Transverse colon (tissue), 4 donors: ENCODE measurements around the gene KRT12. TPM values are rescaled to one million over a fixed set of nuclear protein-coding genes. Genes with fewer than 3 reads are reported as not detected.
"Not testable (repeated sequence)": the region's sequence is repeated elsewhere in the genome, so short reads cannot be mapped to it uniquely, and the experiment has no call there.

Experiments
- DNase-seq: peaks from one replicate; pipeline ENCODE4 v3.0.0-alpha.2; 2019
- H3K27ac ChIP-seq, 4 donors: fragments of 200-600 bp; sonication (generic); 2 replicates each; pipeline ENCODE4 v1.5.1; 2016 to 2018; ENCODE audit warnings: inconsistent platforms in 4 of 4
- H3K27me3 ChIP-seq: fragments of 200-600 bp; sonication (generic); 2 replicates; pipeline ENCODE4 v1.5.1; 2017; ENCODE audit warnings: inconsistent platforms
- H3K36me3 ChIP-seq, 4 donors: fragments of 200-600 bp; sonication (generic); 2 replicates each; pipeline ENCODE4 v1.5.1; 2017 to 2019; ENCODE audit warnings: inconsistent platforms in 4 of 4
- H3K4me1 ChIP-seq, 4 donors: fragments of 200-600 bp; sonication (generic); 2 replicates each; pipeline ENCODE4 v1.5.1; 2017 to 2020; ENCODE audit warnings: inconsistent platforms in 4 of 4
- H3K4me3 ChIP-seq, 4 donors: fragments of 200-600 bp; sonication (generic); 1 replicate in 1 of 4; 2 replicates in 3 of 4; pipeline versions ENCODE4 v1.5.1 to v1.6.1; 2017 to 2019; ENCODE audit warnings: inconsistent platforms in 4 of 4
- H3K9me3 ChIP-seq, 2 donors: fragments of 200-600 bp; sonication (generic); 2 replicates each; pipeline ENCODE4 v1.5.1; 2017 to 2019; ENCODE audit warnings: inconsistent platforms in 2 of 2
- EP300 ChIP-seq: sonication (generic); formaldehyde crosslinking; IDR thresholded peaks from one replicate; pipeline ENCODE4 v1.6.1; 2017; ENCODE audit warnings: antibody characterized with exemption, low read depth
- POLR2A ChIP-seq: fragments of 450-650 bp; IDR thresholded peaks from one replicate; pipeline ENCODE4 v1.6.1; 2016; ENCODE audit warnings: antibody characterized with exemption, mild to moderate bottlenecking, moderate library complexity
- POLR2AphosphoS5 ChIP-seq, 3 donors: sonication (generic); formaldehyde crosslinking; IDR thresholded peaks; one replicate each; pipeline ENCODE4 v1.6.1; 2016; ENCODE audit warnings: antibody characterized with exemption in 3 of 3
- WGBS, 2 donors: methylation state at CpG; one replicate each; pipeline ENCODE4 v1.1.5; 2018; ENCODE audit warnings: low coverage in 1 of 2; 5-methylcytosine and 5-hydroxymethylcytosine counted together
- in situ Hi-C, 4 donors: fragments of 200-750 bp; cut with MboI; loops; one replicate each; pipeline versions ENCODE4 v1.15.0 to v1.15.1; 2017; ENCODE audit warnings: low sequenced_read_pairs in 3 of 4, low pct_ligation_motif_present in 1 of 4, low pct_unique_long_range_greater_than_20kb in 1 of 4
- intact Hi-C: fragments of 100-400 bp; cut with DNase I; formaldehyde crosslinking; loops from one replicate; pipeline ENCODE4 v1.15.1; 2023; ENCODE audit warnings: low total_unique reads
- total RNA-seq, 4 donors: library from RNA; depleted of rRNA; stranded (reverse); fragments of >200 nt; gene quantifications; one replicate each; pipeline ENCODE4 v1.1.0, GENCODE V29; 2016
- TF ChIP-seq, protein P1 (sequence below), 5 experiments: fragments of 200-600 bp in 3 of 5; fragments of 450-650 bp in 2 of 5; sonication (generic) in 3 of 5; IDR thresholded peaks; 1 replicate in 2 of 5; 2 replicates in 3 of 5; pipeline ENCODE4 v1.5.1; 2016 to 2017; ENCODE audit warnings: antibody characterized with exemption in 5 of 5, inconsistent platforms in 3 of 5, mild to moderate bottlenecking in 2 of 5, moderate library complexity in 1 of 5

Gene KRT12
- total RNA-seq, 4 donors from 2014 or later, result 0.40 to 20.0 (median 3.8) TPM; not detected in 1

DNA sequence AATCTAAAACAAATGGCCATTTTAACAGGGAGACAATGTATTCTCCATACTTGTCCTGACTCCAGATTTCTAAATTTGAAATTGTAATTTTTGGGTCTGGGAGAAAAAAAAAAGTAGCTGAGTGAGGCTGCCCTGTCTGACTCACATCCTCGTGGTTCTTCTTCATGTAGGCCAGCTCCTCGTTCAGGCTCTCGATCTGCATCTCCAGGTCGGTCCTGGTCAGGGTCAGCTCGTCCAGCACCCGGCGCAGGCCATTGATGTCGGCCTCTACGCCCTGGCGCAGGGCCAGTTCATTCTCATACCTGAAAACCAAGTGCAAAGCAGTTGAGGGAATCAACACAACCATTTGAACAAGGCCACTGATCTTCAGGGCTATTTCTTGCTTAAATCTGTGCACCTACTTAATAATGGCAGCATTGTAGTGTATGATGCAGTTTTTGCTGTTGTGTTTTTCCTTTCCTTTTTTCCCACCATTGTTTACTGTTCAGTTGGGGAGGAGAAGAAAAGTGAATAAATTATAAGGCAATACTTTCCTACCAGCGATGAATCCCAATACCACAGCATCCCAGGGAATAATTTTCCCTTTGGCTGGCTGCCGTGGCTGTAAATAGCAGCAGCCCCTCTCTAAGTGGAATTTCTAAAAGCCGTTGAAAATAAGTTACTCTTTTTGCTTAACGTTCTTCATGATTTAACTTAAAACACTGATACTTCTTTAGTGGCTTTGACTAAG lies 2.2 kb downstream of the KRT12 start:
- no peak for DNase-seq

DNA sequence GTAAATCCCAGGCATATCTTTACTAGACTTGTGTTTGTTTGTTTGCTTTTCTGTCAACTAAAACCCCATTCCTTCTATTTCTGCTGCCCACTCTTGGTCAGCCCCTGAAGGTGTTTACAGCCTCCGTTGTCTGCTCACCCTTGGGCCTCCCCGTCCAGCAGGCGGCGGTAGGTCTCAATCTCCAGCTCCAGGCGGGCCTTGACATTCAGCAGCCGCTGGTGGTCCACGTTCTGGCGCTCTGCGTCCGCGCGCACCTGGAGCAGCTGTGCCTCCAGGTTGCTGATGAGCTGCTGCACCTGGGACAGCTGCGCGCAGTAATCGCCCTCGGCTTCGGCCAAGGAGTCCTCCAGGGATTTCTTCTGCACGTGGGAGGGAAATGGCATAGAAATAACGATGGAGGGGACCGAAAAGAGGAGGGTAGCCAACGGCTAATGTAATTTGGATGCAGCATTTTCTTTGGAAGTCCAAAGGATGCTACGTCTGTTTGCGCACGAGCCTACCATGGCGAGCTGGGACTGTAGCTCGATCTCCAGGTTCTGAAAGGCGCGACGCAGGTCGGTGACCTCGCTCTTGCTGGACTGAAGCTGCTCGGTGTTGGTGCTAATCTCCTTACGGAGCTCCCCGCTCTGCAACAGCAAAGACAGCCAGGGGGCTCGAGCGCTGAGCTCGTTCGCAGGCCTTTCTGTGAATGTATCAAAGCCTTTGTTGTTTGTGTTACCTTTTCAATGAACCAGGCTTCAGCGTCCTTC lies 3.9 kb downstream of the KRT12 start:
- Histone ChIP-seq H3K4me1 (peaks cover 0 to 14% (median 3%) of the 10 kb centered on the region in 4 donors), H3K9me3 (no peaks in the 10 kb centered on the region), H3K36me3 (no peaks in the 10 kb centered on the region), H3K27ac (no peak overlapping the region), H3K27me3 (peaks cover 6% of the 10 kb centered on the region), H3K4me3 (no peak overlapping the region)
- intact Hi-C loops (no loop called here), in situ Hi-C loops (no loop called here)
- TF ChIP-seq POLR2A, result no peak
- no peak for TF ChIP-seq POLR2AphosphoS5 (IDR thresholded peaks at IDR 0.05)
- TF ChIP-seq, protein P1, sequence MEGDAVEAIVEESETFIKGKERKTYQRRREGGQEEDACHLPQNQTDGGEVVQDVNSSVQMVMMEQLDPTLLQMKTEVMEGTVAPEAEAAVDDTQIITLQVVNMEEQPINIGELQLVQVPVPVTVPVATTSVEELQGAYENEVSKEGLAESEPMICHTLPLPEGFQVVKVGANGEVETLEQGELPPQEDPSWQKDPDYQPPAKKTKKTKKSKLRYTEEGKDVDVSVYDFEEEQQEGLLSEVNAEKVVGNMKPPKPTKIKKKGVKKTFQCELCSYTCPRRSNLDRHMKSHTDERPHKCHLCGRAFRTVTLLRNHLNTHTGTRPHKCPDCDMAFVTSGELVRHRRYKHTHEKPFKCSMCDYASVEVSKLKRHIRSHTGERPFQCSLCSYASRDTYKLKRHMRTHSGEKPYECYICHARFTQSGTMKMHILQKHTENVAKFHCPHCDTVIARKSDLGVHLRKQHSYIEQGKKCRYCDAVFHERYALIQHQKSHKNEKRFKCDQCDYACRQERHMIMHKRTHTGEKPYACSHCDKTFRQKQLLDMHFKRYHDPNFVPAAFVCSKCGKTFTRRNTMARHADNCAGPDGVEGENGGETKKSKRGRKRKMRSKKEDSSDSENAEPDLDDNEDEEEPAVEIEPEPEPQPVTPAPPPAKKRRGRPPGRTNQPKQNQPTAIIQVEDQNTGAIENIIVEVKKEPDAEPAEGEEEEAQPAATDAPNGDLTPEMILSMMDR (IDR thresholded peaks at IDR 0.05), result no peak
- TF ChIP-seq EP300, result no peak
- 80 to 85% methylated on average over 11 to 39 of the region's 39 CpGs for WGBS, 2 donors
- no peak for DNase-seq

More for the DNA sequence above, 2.2 kb downstream of the KRT12 start:
- intact Hi-C loops, result no loop called here
- peaks cover 0 to 3% (median 0%) of the 10 kb centered on the region in 4 donors for H3K4me1 ChIP-seq
- H3K4me3 ChIP-seq, result no peak overlapping the region
- no peaks in the 10 kb centered on the region for H3K9me3 ChIP-seq
- 83 to 92% methylated on average over 7 to 14 of the region's 14 CpGs for WGBS, 2 donors
- H3K36me3 ChIP-seq, result no peaks in the 10 kb centered on the region
- H3K27me3 ChIP-seq, result peaks cover 6% of the 10 kb centered on the region
- in situ Hi-C loops, result no loop called here
- H3K27ac ChIP-seq, result no peak overlapping the region
- no peak for TF ChIP-seq EP300
- TF ChIP-seq, protein P1 (IDR thresholded peaks at IDR 0.05), result no peak
- no peak for TF ChIP-seq POLR2A
- TF ChIP-seq POLR2AphosphoS5 (IDR thresholded peaks at IDR 0.05), result no peak

DNA sequence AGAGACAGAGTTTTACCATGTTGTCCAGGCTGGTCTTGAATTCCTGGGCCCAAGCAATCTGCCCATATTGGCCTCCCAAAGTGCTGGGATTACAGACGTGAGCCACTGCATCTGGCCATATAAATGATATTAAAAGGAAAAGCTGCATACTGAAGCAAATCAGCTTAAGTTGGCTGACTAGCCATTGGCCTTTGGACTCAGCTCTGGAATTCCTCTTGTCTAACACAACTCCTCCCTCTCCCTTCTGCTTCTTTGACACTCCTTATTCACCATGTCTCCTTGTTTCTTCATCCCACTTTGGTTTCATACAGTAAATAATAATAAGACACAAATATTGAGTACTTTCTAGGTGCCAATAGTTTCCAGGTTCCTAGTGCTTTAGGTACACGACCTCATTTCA lies 7.5 kb downstream of the KRT12 start:
- peaks cover 6% of the 10 kb centered on the region for H3K27me3 ChIP-seq
- no peaks in the 10 kb centered on the region for H3K36me3 ChIP-seq
- no peak overlapping the region for H3K4me3 ChIP-seq
- in situ Hi-C loops, result no loop called here
- TF ChIP-seq, protein P1 (IDR thresholded peaks at IDR 0.05), result no peak
- TF ChIP-seq POLR2AphosphoS5 (IDR thresholded peaks at IDR 0.05) (no peak), POLR2A (no peak), EP300 (no peak)
- peak; percentile 46 for DNase-seq
- intact Hi-C loops, result no loop called here
- H3K9me3 ChIP-seq, result no peaks in the 10 kb centered on the region
- no peak overlapping the region for H3K27ac ChIP-seq
- H3K4me1 ChIP-seq, result peaks cover 0 to 21% (median 6%) of the 10 kb centered on the region in 4 donors
- WGBS, 2 donors, result 47 to 83% methylated on average over 1 to 2 of the region's 2 CpGs

DNA sequence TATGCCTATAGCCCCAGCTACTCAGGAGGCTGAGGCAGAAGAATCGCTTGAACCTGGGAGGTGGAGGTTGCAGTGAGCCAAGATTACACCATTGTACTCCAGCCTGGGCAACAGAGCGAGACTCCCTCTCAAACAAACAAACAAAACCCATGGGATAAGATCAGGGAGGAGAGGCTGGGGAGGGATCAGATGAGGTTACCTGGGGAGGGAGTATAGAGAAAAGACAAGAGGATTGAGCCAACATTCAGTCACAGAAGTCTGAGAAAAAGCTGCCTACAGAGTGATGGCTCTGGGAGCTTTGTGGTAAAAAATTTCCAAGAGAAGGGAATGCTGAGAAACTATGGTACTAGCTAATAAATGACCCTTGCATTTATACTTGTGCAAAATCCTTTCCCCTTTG lies 8.4 kb downstream of the KRT12 start:
- intact Hi-C loops, H3K27me3 ChIP-seq, H3K36me3 ChIP-seq, DNase-seq, H3K9me3 ChIP-seq, in situ Hi-C loops, H3K4me3 ChIP-seq, H3K27ac ChIP-seq: not testable (repeated sequence)
- 60 to 73% methylated on average over 1 to 2 of the region's 2 CpGs for WGBS, 2 donors
- H3K4me1 ChIP-seq, result peaks cover 0 to 21% (median 8%) of the 10 kb centered on the region in 4 donors
